GM21528 (cell line): ENCODE data around the gene MICAL2.

Experiments
- ATAC-seq: cut with Tn5 transposase; IDR thresholded peaks from one replicate; pipeline ENCODE4 v1.9.1; 2021; ENCODE audit warnings: mild to moderate bottlenecking, moderate library complexity; ENCODE audit not compliant: unreplicated experiment, low FRiP score

MICAL2 gene

GRCh38 chr11:12110201-12110713 is at the start of gene MICAL2:
Gene MICAL2 (plus strand): TSS chr11:12110590. CDS start chr11:12162156, 51,566 bp downstream.
- ATAC-seq = peak; percentile 98

GRCh38 chr11:12061851-12062560 is 48.4 kb upstream of the MICAL2 start:
- ATAC-seq = no peak

DNA sequence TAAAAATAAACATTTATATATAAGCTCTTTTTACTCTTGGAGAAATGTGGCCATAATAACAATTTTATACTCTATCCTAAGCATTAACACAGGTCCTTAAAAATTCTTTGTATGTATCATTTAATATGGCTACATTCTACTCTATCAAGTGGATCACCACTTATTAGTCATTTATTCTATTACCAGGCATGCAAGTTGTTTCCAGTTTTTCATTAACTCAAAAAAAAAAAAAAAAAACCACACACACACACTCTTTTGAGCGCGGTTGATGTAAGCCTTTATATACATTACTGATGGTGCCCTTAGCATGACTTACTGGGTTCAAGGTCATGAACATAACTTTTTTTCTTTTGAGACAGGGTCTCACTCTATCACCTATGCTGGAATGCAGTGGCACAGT is 47.1 kb upstream of the MICAL2 start:
- ATAC-seq = no peak

DNA sequence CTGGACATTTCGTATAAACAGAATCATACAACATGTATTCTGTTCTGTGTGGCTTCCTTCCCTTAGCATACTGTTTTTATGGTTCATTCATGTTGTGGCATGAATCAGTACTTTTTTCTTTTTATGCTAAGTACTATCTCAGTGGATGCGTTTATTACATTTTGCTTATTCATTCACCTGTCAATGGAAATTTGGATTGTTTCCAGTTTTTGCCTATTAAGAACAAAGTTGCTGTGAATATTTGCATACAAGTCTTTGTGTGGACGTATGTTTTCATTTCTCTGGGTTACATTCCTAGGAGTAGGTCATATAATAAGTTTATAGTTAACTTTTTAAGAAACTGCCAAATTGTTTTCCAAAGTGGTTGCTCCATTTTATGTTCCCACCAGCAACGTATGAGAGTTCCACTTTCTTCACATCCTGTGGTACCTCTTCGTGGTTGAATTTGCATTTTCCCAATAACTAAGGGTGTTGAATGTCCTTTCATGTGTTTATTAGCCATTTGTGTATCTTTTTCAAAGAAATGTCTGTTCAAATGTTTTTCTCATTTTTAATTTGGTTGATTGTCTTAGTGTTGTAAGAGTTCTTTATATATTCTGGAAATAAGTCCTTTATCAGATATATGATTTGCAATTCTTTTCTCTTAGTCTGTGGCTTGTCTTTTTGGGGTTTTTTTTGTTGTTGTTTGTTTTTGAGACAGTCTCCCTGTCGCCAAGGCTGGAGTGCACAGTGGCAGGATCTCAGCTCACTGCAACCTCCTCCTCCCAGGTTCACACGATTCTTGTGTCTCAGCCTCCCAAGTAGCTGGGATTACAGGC is 46.0 kb upstream of the MICAL2 start:
- ATAC-seq = no peak

DNA sequence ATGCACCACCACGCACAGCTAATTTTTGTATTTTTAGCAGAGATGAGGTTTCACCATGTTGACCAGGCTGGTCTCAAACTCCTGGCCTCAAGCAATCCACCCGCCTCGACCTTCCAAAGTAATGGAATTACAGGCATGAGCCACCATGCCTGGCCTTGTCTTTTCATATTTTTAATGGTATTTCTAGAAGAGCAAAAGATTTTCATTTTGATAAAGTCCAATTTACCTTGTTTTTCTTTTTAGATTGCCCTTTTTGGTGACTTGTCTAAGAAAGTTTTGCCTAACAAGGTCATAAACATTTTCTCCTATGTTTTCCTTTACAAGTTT is 45.5 kb upstream of the MICAL2 start:
- no peak for ATAC-seq

- no peak for ATAC-seq
Observed at GRCh38 chr11:12066056-12066798, 44.2 kb upstream of the MICAL2 start.

- ATAC-seq = no peak
Observed at GRCh38 chr11:12066799-12067508, 43.4 kb upstream of the MICAL2 start.

DNA sequence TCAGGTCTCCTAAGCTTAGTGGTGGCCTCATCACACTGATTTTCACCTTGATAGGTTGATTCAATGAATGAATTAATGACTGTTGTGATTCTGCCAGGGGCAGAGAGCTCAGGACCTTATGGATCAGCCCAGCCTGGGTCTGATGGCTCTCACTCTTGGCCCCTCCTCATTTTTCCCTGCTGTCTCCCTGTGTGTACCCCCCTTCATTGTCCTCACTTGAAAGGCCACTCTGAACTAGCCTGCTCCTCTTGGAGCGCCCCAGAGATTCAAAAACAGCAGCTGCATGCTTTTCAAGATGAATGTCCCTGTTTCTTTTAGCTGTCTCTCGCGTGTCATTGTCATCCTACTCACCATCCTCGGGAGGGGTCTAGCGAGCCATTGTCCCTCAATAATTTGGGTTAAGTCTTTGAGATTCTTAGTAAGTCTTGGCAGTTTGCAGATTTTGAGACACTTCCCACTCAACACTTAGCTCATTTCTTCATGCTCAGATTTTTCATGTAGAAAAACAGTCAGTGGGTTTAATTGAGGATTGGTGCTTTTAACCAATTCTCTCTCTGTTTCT is 42.5 kb upstream of the MICAL2 start:
- ATAC-seq = no peak

GRCh38 chr11:12069066-12069676 is 41.2 kb upstream of the MICAL2 start:
- ATAC-seq = no peak

- no peak for ATAC-seq
Observed at GRCh38 chr11:12070446-12071267, 39.7 kb upstream of the MICAL2 start.

- ATAC-seq = no peak
Observed at GRCh38 chr11:12071574-12071973, 38.8 kb upstream of the MICAL2 start.

DNA sequence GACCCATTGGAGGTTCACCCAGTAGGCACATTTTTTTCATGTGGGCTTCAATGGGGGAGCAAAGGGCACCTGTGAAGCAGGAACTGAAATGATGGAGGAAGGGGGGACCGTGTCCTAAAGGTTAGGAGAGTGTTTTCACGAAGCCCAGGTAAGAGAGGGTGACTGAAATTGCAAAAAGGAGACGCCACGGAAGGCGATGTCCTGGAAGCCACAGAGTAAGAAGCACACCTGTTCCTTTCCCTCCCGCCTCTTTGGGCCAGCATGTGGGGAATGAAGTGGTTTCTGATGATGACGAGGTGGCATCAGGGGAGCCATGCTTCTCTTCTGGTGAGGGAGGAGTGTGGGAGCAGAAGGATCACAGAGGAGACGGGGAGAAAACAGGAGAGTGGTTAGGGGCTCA is 37.0 kb upstream of the MICAL2 start:
- no peak for ATAC-seq

GRCh38 chr11:12073886-12074285 is 36.5 kb upstream of the MICAL2 start:
- no peak for ATAC-seq

- ATAC-seq = no peak
Observed at GRCh38 chr11:12074529-12075195, 35.7 kb upstream of the MICAL2 start.

DNA sequence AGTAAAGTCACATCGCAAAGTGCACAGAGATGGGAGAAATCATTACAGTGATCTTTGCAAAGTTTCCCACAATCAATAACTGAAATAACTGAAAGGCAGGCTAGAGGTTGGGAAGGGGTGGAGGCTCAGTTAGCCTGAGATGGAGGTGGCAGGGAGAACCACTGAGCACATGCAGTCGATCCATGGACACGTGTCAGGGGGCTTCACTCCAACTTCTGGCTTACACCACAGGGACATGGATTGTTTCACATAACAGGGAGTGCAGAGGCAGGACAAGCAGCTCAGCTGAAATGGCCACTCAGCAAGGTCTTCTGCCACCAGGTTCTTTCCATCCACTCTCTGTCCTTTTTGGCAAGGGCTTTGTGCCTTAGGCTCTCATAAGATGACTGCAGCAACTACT is 35.1 kb upstream of the MICAL2 start:
- ATAC-seq = no peak

DNA sequence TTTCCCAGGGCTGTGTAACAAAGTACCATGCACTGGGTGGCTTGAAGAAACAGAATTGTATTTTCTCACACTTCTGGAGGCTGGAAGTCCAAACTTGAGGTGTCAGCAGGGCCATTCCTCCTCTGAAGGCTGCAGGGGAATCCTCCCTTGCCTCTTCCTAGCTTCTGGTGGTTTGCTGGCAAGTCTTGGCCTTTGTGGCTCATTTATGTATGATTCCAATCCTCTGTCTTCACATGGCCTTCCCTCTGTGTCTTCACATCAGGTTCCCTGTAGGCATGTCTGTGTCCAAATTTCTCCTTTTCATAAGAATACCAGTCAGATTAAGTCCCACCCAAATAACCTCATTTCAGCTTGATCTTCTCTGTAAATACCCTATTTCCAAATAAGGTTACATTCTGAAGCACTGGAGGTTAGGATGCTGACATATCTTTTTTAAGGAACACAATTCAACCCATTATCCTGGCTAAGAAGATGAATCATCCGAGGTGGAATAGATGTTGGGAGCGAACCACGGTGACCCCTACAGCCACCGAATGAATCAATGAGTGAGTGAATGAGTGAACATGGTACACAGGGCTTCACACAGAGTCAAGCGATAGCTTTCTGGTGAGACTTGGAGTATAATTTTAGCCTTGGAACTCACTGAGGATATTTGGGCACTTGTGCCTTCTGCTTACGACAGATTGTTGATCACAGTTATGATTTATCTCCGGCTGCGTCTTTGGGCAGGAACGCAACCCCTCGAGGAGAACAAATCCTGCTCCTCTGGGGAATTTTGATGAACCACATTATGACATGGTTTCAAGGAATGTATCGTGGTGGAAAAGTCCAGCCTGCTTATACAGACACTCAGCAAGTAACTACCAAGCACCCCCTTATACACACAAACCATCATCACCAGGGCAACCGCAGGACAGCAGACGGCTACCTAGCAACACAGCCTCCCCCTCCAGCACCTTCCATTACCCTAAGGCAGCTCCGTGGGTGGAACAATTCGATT is 34.3 kb upstream of the MICAL2 start:
- ATAC-seq = no peak

DNA sequence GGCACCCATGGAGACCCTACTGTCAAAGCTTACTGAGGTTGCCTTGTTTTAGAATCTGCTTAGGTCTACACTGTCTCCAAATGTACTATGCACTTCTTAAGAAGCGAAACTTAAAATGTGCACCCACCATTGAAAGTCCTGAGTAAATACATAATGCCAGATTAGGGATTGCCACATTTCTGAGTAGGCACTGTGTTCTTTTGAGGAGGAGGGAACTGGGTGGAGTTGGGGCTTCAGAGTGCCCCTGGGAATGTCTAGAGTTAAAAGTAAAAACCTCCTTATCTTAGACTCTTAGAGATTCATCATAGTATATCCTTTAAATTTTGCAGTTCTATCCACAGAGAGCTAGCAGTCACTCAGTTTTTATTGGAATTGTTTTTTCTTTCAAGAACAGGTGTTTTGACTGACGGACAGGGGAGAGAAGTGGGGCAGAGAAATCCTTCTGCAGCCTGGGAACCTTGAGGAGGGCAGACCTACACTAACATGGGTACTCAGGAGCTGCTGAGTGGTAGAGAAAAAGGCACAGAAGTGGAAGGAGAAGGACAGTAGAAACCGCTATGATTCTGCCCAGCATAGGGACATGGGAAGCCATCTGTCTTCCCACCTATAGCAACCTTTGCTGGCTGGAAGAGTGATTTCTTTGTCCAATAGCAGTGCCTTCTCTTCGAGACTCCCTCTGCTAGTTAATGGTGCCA is 33.4 kb upstream of the MICAL2 start:
- no peak for ATAC-seq
